Keratinocyte (primary cell): ENCODE results near the gene NPAS3. TPM values are rescaled to one million over a fixed set of nuclear protein-coding genes. Genes with fewer than 3 reads are reported as not detected.

ENCODE experiments used
- DNase-seq: peaks from one replicate; pipeline ENCODE4 v3.0.0-alpha.2; 2011; ENCODE audit warnings: low read depth, missing footprints, low spot score
- FAIRE-seq: peaks from 2 replicates; lab custom pipeline; 2011; peaks lifted over from hg19 to GRCh38; lab: Jason Lieb, UNC
- H2AFZ ChIP-seq: 2 replicates; pipeline ENCODE4 v1.6.0; 2012; ENCODE audit warnings: low read length, control low read depth, inconsistent platforms; ENCODE audit not compliant: control insufficient read depth
- H3K27ac ChIP-seq: 2 replicates; pipeline ENCODE4 v1.5.1; 2011; ENCODE audit warnings: low read length; ENCODE audit not compliant: control insufficient read depth, insufficient read depth
- H3K27me3 ChIP-seq: 3 replicates; pipeline ENCODE4 v1.6.0; 2011; ENCODE audit warnings: low read length; ENCODE audit not compliant: control insufficient read depth, insufficient read depth; ENCODE audit errors: extremely low read depth
- H3K36me3 ChIP-seq, 2 experiments: 2 replicates in 1 of 2; 3 replicates in 1 of 2; pipeline ENCODE4 v1.5.1; 2011; ENCODE audit warnings: low read length in 2 of 2, mild to moderate bottlenecking in 1 of 2; ENCODE audit not compliant: control insufficient read depth in 2 of 2, insufficient read depth in 2 of 2; ENCODE audit errors: extremely low read depth in 1 of 2
- H3K4me1 ChIP-seq: 3 replicates; pipeline ENCODE4 v1.5.1; 2011; ENCODE audit warnings: low read length; ENCODE audit not compliant: control insufficient read depth, insufficient read depth; ENCODE audit errors: extremely low read depth
- H3K4me2 ChIP-seq: 3 replicates; pipeline ENCODE4 v1.6.0; 2011; ENCODE audit warnings: low read depth, low read length; ENCODE audit not compliant: control insufficient read depth, insufficient read depth; ENCODE audit errors: extremely low read depth
- H3K4me3 ChIP-seq, 3 experiments: fragments of 200-600 bp in 1 of 3; sonication (generic) in 1 of 3; 2 replicates in 2 of 3; 3 replicates in 1 of 3; pipeline ENCODE4 v1.5.1; 2011 to 2016; ENCODE audit warnings: low read length in 3 of 3, mild to moderate bottlenecking in 3 of 3, control low read depth in 2 of 3, inconsistent platforms in 1 of 3, low read depth in 1 of 3, mixed read lengths in 1 of 3, mixed run types in 1 of 3, moderate library complexity in 1 of 3; ENCODE audit not compliant: control insufficient read depth in 2 of 3, insufficient read depth in 2 of 3; ENCODE audit errors: extremely low read depth in 1 of 3
- H3K79me2 ChIP-seq: 2 replicates; pipeline ENCODE4 v1.6.0; 2012; ENCODE audit warnings: low read length; ENCODE audit not compliant: control insufficient read depth, insufficient read depth
- H3K9ac ChIP-seq: 3 replicates; pipeline ENCODE4 v1.6.0; 2011; ENCODE audit warnings: low read length; ENCODE audit not compliant: control insufficient read depth, insufficient read depth; ENCODE audit errors: extremely low read depth
- H3K9me1 ChIP-seq: 3 replicates; pipeline ENCODE4 v1.6.0; 2011; ENCODE audit warnings: low read length; ENCODE audit not compliant: control insufficient read depth, insufficient read depth; ENCODE audit errors: extremely low read depth
- H3K9me3 ChIP-seq: 2 replicates; pipeline ENCODE4 v1.5.1; 2012; ENCODE audit warnings: low read depth, low read length; ENCODE audit not compliant: control insufficient read depth
- H4K20me1 ChIP-seq: 3 replicates; pipeline ENCODE4 v1.6.0; 2011; ENCODE audit warnings: low read length; ENCODE audit not compliant: control insufficient read depth, insufficient read depth; ENCODE audit errors: extremely low read depth
- CTCF ChIP-seq, 3 experiments: IDR thresholded peaks in 1 of 3; conservative IDR thresholded peaks in 1 of 3; optimal IDR thresholded peaks in 1 of 3; 2 replicates in 2 of 3; 3 replicates in 1 of 3; pipeline versions ENCODE3 to v1.5.1; 2011; ENCODE audit warnings: low read length in 3 of 3, mild to moderate bottlenecking in 3 of 3, moderate library complexity in 2 of 3, control low read depth in 1 of 3, inconsistent platforms in 1 of 3; ENCODE audit not compliant: insufficient read depth in 2 of 3; ENCODE audit errors: extremely low read depth in 1 of 3
- EZH2 ChIP-seq: IDR thresholded peaks from one replicate; pipeline ENCODE4 v1.6.1; 2012; ENCODE audit warnings: inconsistent platforms, mild to moderate bottlenecking, low read length, moderate library complexity
- dilution Hi-C: fragments of 300-500 bp; cut with MboI; formaldehyde crosslinking; loops from one replicate; pipeline ENCODE4 v1.7.0; 2020; ENCODE audit warnings: low sequenced_read_pairs; ENCODE audit not compliant: extremely low pct_ligation_motif_present
- polyA plus RNA-seq, 5 experiments: library from polyadenylated mRNA; depleted of rRNA in 3 of 5; stranded (reverse) in 3 of 5; stranded (forward) in 1 of 5; unstranded in 1 of 5; fragments of >200 nt; gene quantifications; 1 replicate in 1 of 5; 2 replicates in 3 of 5; 3 replicates in 1 of 5; pipeline versions ENCODE4 v1.2.1 to v1.2.3, GENCODE V29; 2011 to 2012; ENCODE audit warnings: missing spikeins in 2 of 5, low read depth in 1 of 5, low replicate concordance in 1 of 5

Gene NPAS3
- polyA plus RNA-seq, 1 donor (not counting 4 experiments of a cell fraction or from before 2014, with no cell fraction given), result 0.07 TPM

GRCh38 chr14:33809396-33809981, 870.8 kb downstream of the NPAS3 start:
- no peak for FAIRE-seq
- H3K9me1 ChIP-seq, result no peaks in the 10 kb centered on the region
- no peak overlapping the region for H2AFZ ChIP-seq
- TF ChIP-seq EZH2 (no peak), CTCF (optimal IDR thresholded peaks at IDR 0.05 in 1 of 3, IDR thresholded peaks at IDR 0.05 in 1 of 3, conservative IDR thresholded peaks at IDR 0.05 in 1 of 3; ENCODE audit: extremely low read depth in 1 of 3, insufficient read depth in 2 of 3, low read length in 3 of 3) (no peak)
- H3K27me3 ChIP-seq, result no peaks in the 10 kb centered on the region
- H4K20me1 ChIP-seq, result no peaks in the 10 kb centered on the region
- dilution Hi-C loops, result no loop called here
- no peaks in the 10 kb centered on the region for H3K79me2 ChIP-seq
- no peak overlapping the region for H3K4me3 ChIP-seq
- H3K27ac ChIP-seq, result no peak overlapping the region
- no peaks in the 10 kb centered on the region for H3K4me1 ChIP-seq
- no peaks in the 10 kb centered on the region for H3K9me3 ChIP-seq
- no peaks in the 10 kb centered on the region for H3K36me3 ChIP-seq
- no peak for DNase-seq
- H3K4me2 ChIP-seq, result no peak overlapping the region
- H3K9ac ChIP-seq, result no peak overlapping the region

- no peak overlapping the region for H3K4me3 ChIP-seq
- dilution Hi-C loops, result no loop called here
- H3K79me2 ChIP-seq, result no peaks in the 10 kb centered on the region
- H2AFZ ChIP-seq, result no peak overlapping the region
- H3K9ac ChIP-seq, result no peak overlapping the region
- no peaks in the 10 kb centered on the region for H3K9me1 ChIP-seq
- no peaks in the 10 kb centered on the region for H3K9me3 ChIP-seq
- H4K20me1 ChIP-seq, result no peaks in the 10 kb centered on the region
- no peaks in the 10 kb centered on the region for H3K4me1 ChIP-seq
- no peak overlapping the region for H3K4me2 ChIP-seq
- FAIRE-seq (no peak), DNase-seq (no peak)
- H3K27me3 ChIP-seq, result no peaks in the 10 kb centered on the region
- H3K27ac ChIP-seq, result no peak overlapping the region
- H3K36me3 ChIP-seq, result no peaks in the 10 kb centered on the region
- TF ChIP-seq CTCF (optimal IDR thresholded peaks at IDR 0.05 in 1 of 3, IDR thresholded peaks at IDR 0.05 in 1 of 3, conservative IDR thresholded peaks at IDR 0.05 in 1 of 3; ENCODE audit: extremely low read depth in 1 of 3, insufficient read depth in 2 of 3, low read length in 3 of 3) (no peak), EZH2 (no peak)
Observed at GRCh38 chr14:33810308-33810707, 871.6 kb downstream of the NPAS3 start.
